Heart right ventricle (tissue), 16 donors: Measurements from ENCODE around the gene FCHO2. TPM values are rescaled to one million over a fixed set of nuclear protein-coding genes. Genes with fewer than 3 reads are reported as not detected.

Source experiments
- ATAC-seq, 8 donors: fragments of 200-7000 bp; cut with Tn5 transposase; one replicate each; pipeline ENCODE4 v1.9.1; 2020; ENCODE audit warnings: mild to moderate bottlenecking in 8 of 8, moderate library complexity in 8 of 8, moderate number of reproducible peaks in 1 of 8
- DNase-seq, 2 donors: peaks; one replicate each; pipeline ENCODE4 v3.0.0-alpha.2; 2020
- H3K27ac ChIP-seq, 10 donors: fragments of 200-600 bp; sonication (generic) in 2 of 10; one replicate each; pipeline versions ENCODE4 v1.5.0 to v1.8.0; 2020 to 2022; ENCODE audit warnings: mild to moderate bottlenecking in 3 of 10
- H3K27me3 ChIP-seq, 7 donors: fragments of 200-600 bp; one replicate each; pipeline ENCODE4 v1.8.0; 2021 to 2022; ENCODE audit warnings: mild to moderate bottlenecking in 2 of 7
- H3K36me3 ChIP-seq, 9 donors: fragments of 200-600 bp; sonication (generic) in 1 of 9; one replicate each; pipeline versions ENCODE4 v1.5.0 to v1.8.0; 2020 to 2022; ENCODE audit warnings: mild to moderate bottlenecking in 2 of 9
- H3K4me1 ChIP-seq, 9 donors: fragments of 200-600 bp; sonication (generic) in 1 of 9; one replicate each; pipeline versions ENCODE4 v1.5.0 to v1.8.0; 2020 to 2022; ENCODE audit warnings: mild to moderate bottlenecking in 4 of 9
- H3K4me3 ChIP-seq, 10 donors: fragments of 200-600 bp; sonication (generic) in 2 of 10; one replicate each; pipeline versions ENCODE4 v1.5.0 to v1.8.0; 2020 to 2022; ENCODE audit warnings: mild to moderate bottlenecking in 7 of 10, moderate library complexity in 2 of 10
- H3K9me3 ChIP-seq, 11 donors: fragments of 200-600 bp in 10 of 11; sonication (generic) in 2 of 11; one replicate each; pipeline versions ENCODE4 v1.5.0 to v1.8.0; 2013 to 2022; ENCODE audit warnings: mild to moderate bottlenecking in 2 of 11, control low read depth in 1 of 11, moderate library complexity in 1 of 11
- CTCF ChIP-seq, 9 donors: fragments of 200-600 bp; sonication (generic) in 2 of 9; IDR thresholded peaks; one replicate each; pipeline versions ENCODE4 v1.5.0 to v1.8.0; 2021 to 2022; ENCODE audit warnings: antibody characterized with exemption in 9 of 9, mild to moderate bottlenecking in 5 of 9, moderate library complexity in 1 of 9
- WGBS, 2 donors: extraction: QIAGEN DNeasy Blood & Tissue Kit; methylation state at CpG; one replicate each; pipeline ENCODE4 v1.1.7; 2013; ENCODE audit warnings: inconsistent platforms in 1 of 2; 5-methylcytosine and 5-hydroxymethylcytosine counted together
- intact Hi-C, 10 donors: fragments of 100-400 bp; cut with DNase I; formaldehyde crosslinking; loops; one replicate each; pipeline versions ENCODE4 v1.11.1 to v1.14.2; 2022
- polyA plus RNA-seq, 2 donors: library from polyadenylated mRNA; stranded (reverse); fragments of 200-250 nt; gene quantifications; one replicate each; pipeline ENCODE4 v1.2.3, GENCODE V29; 2013
- total RNA-seq, 10 donors: library from RNA; stranded (reverse); fragmentation: NEBNext Ultra II Directional in 3 of 10; extraction: Animal tissue kit (Norgen Biotek cat#: 25700) in 3 of 10; gene quantifications; one replicate each; pipeline versions ENCODE4 v1.2.1 to v1.2.4, GENCODE V29; 2021 to 2023
- donor health status: Arrhythmogenic right ventricular cardiomyopathy.
- donor health status: ischemic (EF 13 %, LVEDD 7.1; RV severe dilation, severe dysfunction).
- donor health status: healthy with polysubstance abuse.
- donor health status: DM: no; HTN: yes; CAD: no.
- donor health status: DM: no; HTN: no; CAD: no.
- donor health status: ischemic (EF 25% LVEDD 6.9; RV normal size, moderate dysfunction).
- donor health status: ischemic (EF 25% LVEDD 5.7; RV mildly dilated, moderate dysfunction).
- donor health status: healthy.
- donor health status: DM: yes; HTN: yes; CAD: no.
- donor health status: Ischemic cardiomyopathy.
- donor health status: ischemic (EF 35%, LVEDD 5.7; RV mildly dilated, moderate dysfunction).
- donor health status: nonischemic (EF 11% LVEDD 7.7; RV severe dilation, severe dysfunction).
- donor health status: DM: yes; HTN: yes; CAD: no.
- donor health status: PGD.
- donor health status: ischemic (EF 29% LVEDD 5.4; RV normal size, mild dysfunction).
- donor health status: nonischemic (EF 23%, LVEDD 6.1; RV moderate dilation, normal function).

FCHO2 gene
- total and polyA plus RNA-seq, 12 donors, result 4.1 to 26.6 (median 20.2) TPM

DNA sequence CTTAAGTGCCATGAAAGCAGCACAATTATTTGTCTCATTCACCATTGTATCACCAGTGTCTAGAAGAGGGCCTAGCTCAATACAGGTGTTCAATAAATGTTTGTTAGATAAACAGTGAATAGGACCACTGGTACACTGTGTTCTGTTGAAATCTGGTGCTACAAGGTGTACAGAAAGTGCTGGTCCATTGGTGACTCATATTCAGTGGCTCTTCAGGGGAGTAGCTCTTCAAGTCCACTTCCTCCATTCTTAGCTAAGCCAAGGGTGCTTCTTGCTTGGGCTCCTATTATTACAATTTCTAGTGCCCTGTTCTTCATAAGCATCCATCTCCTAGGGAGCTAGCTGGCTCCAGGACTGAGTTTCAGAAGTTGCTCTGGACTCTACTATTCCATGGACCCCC is 6.4 kb upstream of the FCHO2 start:
- no peaks in the 10 kb centered on the region for H3K9me3 ChIP-seq
- intact Hi-C loops, result no loop called here
- peaks cover 0 to 28% (median 2%) of the 10 kb centered on the region in 9 donors for H3K4me1 ChIP-seq
- H3K27ac ChIP-seq, result no peak overlapping the region
- no peaks in the 10 kb centered on the region for H3K36me3 ChIP-seq
- TF ChIP-seq CTCF (IDR thresholded peaks at IDR 0.05), result no peak
- H3K4me3 ChIP-seq, result no peak overlapping the region
- DNase-seq (no peak), ATAC-seq (no peak)
- H3K27me3 ChIP-seq, result no peaks in the 10 kb centered on the region

DNA sequence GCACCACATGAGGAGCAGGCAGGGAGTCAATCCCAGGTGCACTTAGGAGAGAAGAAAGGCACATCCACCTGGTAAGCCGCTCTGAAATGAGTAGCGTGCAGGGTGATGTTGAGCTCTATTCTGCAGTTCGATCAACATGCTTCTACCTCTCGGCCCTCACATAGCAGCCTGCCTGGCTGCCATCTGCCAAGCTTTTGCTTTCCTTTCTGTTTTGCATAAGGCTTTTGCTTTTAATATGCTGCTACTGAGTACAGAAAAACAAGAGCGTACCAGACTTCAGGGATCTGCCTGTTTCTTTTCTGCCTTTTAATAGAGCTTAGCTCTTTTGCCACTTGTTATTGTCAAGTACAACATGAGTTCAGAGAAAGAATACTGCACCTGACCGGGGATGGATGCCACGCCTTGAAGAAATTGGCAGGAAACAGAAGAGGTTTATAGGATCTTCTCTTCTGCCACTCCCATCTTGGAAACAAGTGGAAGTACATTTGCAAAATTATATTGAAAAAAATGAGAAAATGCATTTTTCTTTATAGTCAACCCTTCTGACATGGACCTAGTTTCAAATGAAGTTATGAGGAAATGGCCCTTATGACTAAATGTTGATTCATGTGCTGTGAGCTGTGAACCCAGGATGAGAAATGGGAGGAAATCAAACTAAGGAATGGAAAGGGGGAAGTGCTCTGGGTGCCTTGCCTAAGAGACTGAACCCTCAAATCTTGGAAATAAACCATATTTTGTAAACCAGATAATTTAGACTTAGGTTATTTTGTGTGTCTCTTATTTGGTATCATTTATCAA is 4.0 kb upstream of the FCHO2 start:
- Histone ChIP-seq H3K27ac (peak overlapping the region in 1 of 10 donors; percentile 85), H3K27me3 (no peaks in the 10 kb centered on the region), H3K4me1 (peaks cover 0 to 38% (median 10%) of the 10 kb centered on the region in 9 donors), H3K9me3 (no peaks in the 10 kb centered on the region), H3K36me3 (no peaks in the 10 kb centered on the region), H3K4me3 (no peak overlapping the region)
- DNase-seq, result no peak
- no peak for TF ChIP-seq CTCF (IDR thresholded peaks at IDR 0.05)
- intact Hi-C loops, result no loop called here
- ATAC-seq, result no peak
- 95% methylated on average over 7 of the region's 7 CpGs for WGBS, 2 donors

DNA sequence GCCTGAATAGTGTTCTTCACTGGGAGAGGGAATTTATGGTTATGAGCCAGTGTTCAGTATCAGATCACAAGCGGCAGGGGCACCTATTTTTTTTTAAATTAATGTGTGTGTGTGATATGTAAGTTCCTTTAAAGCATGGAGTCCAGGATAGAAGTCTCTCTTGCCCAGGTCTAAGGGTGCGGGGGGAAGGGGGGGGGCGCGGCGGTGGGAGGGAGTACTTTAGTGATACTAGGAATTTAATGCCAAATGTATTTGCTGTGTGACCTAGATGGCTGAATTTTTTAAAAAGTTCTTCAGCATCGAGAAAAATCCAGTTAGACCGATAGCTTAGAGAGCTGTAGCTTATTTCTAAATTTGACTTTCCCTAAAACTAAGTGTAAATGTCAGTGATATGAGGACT is 1.5 kb upstream of the FCHO2 start:
- intact Hi-C loops, result no loop called here
- peak overlapping the region in 9 of 10 donors; percentile 90 to 99 (median 97) for H3K27ac ChIP-seq
- H3K36me3 ChIP-seq, result no peaks in the 10 kb centered on the region
- WGBS, 2 donors, result 77 to 81% methylated on average over 7 of the region's 7 CpGs
- no peaks in the 10 kb centered on the region for H3K9me3 ChIP-seq
- no peaks in the 10 kb centered on the region for H3K27me3 ChIP-seq
- no peak for TF ChIP-seq CTCF (IDR thresholded peaks at IDR 0.05)
- DNase-seq (no peak), ATAC-seq (no peak)
- peak overlapping the region in 5 of 10 donors; percentile 81 to 88 (median 84) for H3K4me3 ChIP-seq
- peaks cover 3 to 63% (median 36%) of the 10 kb centered on the region in 9 donors for H3K4me1 ChIP-seq

DNA sequence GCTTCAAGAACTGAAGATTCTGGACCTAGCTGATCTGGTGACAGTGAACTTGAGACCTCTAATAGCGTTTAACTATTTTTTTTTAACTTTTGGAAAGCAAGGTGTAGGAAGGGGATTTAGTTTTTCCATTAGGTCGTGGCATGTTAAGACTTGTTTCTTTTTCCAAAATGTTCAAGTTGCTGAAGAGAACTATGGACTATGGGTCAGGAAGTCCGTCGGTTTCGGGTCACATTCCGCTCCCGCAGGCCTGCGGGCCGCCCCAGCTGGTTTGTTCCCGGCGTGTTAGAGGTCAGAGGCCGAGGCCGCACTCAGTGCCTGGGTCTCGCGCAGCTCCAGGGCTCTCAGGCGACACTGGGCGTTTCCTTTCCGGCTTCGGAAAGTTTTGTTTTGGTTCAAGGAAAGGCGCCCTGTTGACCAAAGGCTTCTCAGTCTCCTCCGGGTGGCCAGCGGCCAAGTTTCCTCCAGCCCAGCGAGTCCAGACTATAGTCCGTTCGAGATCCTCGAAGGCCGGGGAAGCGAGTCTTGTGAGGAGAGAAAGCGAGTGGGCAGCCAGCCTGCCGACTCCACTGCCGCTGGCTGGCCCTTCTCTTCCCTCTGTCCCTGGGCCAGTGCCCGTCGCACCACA is 586 bp upstream of the FCHO2 start:
- peak; percentile 88 to 89 for DNase-seq
- Histone ChIP-seq H3K36me3 (peaks cover 0 to 5% (median 0%) of the 10 kb centered on the region in 9 donors), H3K27ac (peak overlapping the region; percentile 90 to 99 (median 97))

More for the DNA sequence above, 586 bp upstream of the FCHO2 start:
- 2 to 7% methylated on average over 33 of the region's 33 CpGs for WGBS, 2 donors
- Histone ChIP-seq H3K27me3 (no peaks in the 10 kb centered on the region), H3K4me1 (peaks cover 3 to 67% (median 40%) of the 10 kb centered on the region in 9 donors), H3K4me3 (peak overlapping the region; percentile 54 to 91 (median 83)), H3K9me3 (no peaks in the 10 kb centered on the region)
- intact Hi-C loops, result loop anchor here in 1 of 10 donors (1.0 kb wide), 1 partner anchor 17 kb away; no protein-coding TSS in a partner anchor
- no peak for TF ChIP-seq CTCF (IDR thresholded peaks at IDR 0.05)
- ATAC-seq, result peak; percentile 62 to 87 (median 84)
